HG03432 (cell line): ENCODE results near the gene CLIC3.

Experiments used
- ATAC-seq: cut with Tn5 transposase; IDR thresholded peaks from one replicate; pipeline ENCODE4 v1.9.1; 2021; ENCODE audit warnings: mild to moderate bottlenecking, moderate library complexity; ENCODE audit not compliant: unreplicated experiment

The CLIC3 gene

DNA sequence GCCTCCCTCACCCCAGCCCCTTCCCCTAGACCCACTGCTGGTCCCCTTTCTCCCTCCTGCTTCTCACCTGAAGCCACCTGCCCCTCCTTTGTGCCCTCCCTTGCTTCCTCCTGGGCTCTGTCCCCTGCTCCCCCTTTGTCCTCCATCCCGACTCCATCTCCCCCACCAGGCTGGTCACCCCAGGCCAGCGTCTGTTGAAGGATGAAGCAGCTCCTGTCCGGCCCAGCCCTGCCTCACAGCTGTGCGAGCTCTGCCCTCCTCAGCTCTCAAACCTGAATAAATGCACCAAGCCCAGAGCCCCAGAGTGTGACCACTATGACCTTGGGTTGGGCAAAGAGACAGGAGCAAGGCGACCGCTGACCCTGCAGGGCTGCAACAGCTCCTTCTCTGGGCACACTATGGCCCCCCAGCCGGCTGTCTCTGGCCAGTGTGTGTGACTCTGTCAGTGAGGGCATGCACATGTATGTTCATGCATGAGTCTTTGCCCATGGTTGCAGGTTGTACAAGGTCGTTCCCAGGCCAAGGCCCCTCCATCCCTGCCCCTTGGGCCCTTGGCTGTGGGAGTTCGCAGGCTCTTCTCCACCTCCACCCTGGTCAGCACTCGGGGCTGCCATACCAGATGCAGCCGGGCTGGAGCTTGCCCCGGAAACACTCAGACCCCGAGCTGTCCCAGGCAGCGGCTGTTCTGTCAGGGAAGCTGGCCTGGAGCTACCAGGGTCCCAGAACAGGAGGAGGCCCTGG is 41.0 kb downstream of the CLIC3 start:
- ATAC-seq: no peak

DNA sequence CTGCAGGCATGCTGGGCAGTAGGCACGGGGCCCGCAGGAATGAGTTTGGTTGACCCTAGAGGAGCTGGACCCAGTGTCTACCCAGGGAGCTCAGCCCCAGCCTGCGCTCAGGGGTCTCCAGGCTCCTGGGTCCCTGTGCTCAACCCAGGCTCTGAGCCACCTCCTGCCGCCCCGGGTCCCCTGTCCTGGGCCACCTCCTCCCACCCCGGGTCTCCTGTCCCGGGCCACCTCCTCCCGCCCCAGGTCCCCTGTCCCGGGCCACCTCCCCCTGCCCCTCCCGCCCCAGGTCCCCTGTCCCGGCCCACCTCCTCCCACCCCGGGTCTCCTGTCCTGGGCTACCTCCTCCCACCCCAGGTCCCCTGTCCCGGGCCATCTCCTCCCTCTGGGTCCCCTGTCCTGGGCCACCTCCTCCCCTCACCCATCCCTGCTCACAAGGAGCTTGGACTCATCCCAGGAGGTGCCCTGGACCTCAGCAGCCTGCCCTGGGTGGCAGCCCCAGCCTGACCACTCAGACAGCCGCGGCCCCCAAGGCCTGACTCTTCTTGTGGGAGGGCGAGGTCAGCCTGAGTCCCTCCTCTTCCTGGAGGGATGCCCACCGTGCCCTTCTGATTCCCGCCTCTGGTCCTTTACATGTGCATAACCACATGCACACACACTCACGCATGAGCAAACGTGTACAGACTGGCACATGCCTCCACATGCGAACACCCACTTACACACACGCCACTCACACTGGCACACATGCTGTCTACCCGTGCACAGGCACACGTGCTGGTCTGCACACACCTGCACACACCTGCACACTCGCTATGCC is 41.9 kb downstream of the CLIC3 start:
- ATAC-seq: no peak

DNA sequence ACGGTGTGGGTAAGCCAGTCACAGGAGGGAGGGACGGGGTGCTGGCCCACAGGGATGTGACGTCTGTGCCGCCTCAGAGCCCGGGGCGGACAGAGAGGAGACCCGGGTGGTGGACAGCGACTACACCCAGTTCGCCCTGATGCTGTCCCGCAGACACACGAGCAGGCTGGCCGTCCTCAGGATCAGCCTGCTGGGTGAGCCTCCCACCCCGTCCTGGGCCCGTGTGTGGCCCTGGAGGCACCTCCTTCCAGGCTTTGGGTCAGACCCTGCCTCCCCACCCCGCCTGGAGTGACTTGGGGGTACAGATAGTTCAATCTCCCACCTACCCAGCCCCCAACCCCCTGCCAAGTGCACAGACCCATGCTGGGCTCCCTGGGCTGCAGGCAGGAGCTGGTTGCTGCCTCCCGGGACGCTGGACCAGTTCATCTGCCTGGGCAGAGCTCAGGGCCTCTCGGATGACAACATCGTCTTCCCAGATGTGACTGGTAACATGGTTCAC is 42.5 kb downstream of the CLIC3 start:
- no peak for ATAC-seq

DNA sequence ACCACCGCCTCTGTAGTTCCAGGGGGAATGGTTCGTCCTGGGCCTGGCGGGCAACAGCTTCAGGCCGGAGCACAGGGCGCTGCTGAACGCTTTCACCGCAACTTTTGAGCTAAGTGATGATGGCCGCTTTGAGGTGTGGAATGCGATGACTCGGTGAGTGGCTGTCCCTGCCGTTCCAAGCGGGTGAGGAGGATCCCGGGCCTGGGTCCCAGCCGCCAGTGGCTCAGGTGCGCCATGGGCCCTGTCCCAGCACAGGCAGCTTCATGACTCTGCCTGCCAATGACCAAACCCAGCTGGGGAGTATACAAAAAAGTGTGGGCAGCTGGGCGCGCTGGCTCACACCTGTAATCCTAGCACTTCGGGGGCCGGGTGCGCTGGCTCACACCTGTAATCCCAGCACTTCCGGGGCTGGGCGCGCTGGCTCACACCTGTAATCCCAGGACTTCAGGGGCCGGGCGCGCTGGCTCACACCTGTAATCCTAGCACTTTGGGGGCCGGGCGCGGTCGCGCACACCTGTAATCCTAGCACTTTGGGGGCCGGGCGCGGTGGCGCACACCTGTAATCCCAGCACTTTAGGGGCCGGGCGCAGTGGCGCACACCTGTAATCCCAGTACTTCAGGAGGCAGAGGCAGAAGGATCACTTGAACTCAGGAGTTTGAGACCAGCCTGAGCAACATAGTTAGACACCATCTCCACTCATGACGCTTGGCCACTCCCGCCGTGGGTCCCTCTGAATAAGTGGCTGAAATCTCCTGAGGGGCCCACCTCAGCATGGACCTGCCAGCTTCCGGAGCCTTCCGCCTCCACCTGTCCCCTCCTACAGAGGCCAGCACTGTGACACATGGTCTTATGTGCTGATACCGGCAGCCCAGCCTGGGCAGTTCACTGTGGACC is 43.2 kb downstream of the CLIC3 start:
- no peak for ATAC-seq

DNA sequence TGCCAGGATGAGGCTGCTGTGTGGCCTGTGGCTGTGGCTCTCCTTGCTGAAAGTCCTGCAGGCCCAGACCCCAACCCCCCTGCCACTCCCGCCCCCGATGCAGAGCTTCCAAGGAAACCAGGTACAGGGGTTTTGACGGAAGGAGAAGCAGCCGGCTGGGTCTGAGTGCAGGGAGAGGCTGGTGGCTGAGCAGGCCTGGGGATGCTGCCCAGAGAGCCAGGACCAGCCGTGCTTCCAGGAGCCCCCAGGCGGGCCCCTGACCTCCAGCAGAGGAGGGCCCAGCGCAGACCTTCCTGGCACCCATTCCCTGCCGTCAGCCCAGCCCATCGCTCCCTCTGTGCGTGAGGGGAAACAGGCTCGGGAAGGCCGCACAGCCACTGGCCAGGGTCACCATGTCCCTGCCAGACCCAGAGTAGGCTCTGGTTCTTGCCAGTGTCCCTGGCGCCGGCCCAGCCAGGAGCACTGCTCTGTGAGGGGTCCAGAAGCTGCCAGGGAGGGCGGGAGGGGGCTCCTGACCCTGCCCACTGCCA is 44.0 kb downstream of the CLIC3 start:
- ATAC-seq: no peak

DNA sequence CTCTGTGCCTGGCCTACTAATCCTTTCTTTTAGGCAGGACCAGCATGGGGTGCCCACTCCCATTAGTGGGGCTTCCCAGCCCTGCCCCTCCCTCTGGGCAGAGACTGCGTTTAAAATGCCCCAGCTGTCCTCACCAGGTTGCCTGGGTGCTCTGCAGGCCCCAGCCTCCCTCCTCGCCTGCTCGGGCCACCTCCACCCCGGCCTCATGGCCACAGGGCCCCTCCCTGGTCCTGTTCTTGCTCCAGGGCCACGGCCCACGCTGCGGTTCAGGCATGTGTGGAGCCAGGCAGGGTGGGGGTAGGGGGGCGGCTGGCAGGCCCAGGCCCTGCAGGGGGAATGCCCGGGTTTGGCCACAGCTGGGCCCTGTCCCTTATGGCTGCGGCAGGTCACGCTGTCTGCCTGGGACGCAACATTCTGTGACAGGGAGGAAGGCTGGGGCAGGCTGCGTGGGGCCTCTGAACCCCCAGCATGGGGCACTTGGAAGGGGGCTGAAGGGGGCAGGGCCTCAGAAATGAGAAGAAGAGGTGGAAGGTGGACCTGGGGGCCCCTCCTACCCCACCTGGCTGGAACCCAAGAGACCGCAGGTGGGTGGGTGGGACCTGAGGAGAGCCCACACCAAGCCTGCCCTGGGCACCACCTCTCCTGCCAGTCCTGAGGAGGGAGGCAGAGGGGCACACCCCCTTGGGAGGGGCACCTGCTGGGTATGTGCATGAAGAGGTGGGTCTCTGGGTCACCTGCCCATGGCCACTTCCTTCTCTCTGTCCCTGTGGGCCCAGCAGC is 44.6 kb downstream of the CLIC3 start, which contains the start of gene LCN12:
Gene LCN12 (plus strand): TSS at position 733 of the 780 bp plus-strand sequence. CDS start 55 bp downstream, outside the sequence.
- no peak for ATAC-seq

DNA sequence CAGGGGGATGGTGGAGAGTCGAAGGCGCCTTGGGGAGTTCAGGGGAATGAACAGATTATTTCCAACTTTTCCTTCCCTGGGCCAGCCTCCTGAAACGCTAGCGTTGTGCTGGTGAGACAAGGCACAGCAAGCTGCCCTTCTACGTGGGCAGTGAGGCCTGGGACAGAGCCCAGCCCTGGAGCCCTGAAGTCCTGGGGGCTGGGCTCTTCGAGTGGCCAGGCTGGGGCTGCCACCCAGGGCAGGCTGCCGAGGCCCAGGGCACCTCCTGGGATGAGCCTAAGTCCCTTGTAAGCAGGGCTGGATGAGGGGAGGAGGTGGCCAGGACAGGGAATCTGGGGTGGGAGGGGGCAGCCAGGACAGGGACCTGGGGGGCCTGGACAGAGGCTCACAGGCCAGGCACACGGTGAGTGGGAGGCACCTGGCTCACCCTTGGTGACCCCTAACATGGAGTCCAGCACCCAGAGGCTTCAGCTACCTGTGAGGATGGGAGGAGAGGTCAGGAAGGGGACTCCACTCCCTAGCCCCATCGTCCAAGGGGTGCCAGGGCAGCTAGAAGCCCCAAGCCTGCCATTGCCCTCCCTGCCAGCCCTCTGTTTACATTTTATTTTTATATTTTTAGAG is 45.6 kb downstream of the CLIC3 start:
- no peak for ATAC-seq

DNA sequence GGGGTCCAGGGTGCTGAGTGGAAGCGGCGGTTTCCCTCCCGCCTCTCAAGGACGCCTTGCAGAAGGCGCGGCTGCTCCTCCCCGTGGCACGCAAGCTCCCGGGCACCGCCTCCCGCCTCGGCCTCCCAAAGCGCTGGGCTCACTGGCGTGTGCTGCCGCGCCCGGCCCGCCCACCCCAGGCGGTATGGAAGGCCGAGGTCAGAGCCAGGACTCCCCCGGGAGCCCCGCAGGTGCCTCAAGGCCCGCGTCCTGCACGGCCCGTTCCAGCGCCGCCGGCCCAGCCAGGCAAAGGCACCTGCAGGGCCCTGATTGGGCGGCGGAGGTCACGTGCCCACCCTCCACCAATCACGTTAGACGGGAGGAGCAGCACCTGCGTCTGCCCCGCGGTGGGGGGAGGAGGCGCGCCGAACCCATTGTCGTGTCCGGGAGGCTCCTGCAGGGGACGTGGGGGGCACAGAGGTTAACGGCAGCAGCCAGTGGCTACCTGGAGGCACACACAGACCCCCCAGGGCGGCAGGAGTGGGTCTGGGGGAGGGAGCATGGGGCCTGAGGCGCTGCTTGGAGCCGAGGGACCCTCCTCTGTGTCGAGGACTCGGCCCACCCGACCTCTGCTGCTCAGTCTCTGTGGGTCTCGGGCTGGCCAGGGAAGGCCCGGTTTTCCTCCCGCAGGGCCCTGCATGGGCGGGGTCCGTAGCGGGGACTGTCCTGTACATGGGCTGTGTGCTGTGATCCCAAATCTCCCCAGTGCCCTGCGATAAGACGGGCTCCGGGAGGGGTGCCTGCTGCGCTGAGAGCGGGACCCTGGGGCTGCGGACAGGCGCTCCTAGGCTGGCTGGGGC is 46.3 kb downstream of the CLIC3 start:
- peak; percentile 81 for ATAC-seq

DNA sequence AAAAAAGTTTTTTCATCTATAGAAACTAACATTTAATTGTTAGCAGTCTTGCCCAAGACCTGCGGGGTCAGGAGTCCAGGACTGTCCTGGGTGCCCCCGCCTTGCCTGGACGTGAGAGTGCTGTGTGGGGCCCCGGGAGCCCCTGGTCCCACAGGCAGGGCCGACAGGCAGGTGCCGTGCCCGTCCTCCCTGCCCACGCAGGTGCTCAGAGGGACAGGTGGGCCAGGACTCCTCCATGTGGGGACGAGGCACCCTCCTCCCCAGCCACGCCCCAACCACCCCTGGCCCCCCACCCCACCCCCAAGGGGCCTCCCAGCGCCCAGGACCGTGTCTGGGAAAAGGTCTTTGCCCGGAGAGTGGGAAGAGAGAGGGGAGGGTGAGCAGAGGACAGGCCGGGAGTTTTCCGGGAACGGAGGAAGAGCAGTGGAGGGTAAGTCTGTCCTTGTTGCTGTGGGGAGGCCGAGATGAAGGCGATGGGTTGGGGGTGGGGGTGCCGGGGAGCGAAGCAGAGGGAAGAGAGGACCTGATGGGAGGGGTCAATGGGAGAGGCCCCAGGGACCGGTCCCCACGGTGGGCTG is 47.0 kb downstream of the CLIC3 start:
- ATAC-seq: no peak

DNA sequence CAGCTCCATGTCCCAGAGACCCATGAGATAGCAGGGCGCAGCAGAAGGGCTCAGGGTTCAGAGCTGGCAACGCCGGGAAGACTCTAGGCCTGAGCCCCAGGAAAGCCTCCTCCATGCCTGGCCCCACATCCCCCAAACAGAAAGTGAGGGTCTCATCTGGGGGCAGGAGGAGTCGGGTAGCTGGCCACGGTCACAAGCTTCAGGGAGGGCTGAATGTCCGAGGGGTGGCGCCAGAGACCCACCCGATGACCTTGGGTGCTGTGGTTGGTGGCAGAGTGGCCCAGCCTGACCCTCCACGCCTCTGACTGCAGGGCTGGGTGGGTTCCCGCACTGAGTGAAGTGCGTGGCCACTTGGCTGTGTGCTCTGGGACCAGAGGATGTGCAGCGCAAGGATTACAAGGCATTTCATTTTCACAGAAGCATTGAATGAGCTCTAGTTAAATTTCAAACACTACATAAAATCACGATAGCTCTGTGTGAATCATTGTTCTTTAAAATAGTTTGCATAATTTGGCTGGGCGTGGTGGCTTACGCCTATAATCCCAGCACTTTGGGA is 48.3 kb downstream of the CLIC3 start:
- no peak for ATAC-seq

DNA sequence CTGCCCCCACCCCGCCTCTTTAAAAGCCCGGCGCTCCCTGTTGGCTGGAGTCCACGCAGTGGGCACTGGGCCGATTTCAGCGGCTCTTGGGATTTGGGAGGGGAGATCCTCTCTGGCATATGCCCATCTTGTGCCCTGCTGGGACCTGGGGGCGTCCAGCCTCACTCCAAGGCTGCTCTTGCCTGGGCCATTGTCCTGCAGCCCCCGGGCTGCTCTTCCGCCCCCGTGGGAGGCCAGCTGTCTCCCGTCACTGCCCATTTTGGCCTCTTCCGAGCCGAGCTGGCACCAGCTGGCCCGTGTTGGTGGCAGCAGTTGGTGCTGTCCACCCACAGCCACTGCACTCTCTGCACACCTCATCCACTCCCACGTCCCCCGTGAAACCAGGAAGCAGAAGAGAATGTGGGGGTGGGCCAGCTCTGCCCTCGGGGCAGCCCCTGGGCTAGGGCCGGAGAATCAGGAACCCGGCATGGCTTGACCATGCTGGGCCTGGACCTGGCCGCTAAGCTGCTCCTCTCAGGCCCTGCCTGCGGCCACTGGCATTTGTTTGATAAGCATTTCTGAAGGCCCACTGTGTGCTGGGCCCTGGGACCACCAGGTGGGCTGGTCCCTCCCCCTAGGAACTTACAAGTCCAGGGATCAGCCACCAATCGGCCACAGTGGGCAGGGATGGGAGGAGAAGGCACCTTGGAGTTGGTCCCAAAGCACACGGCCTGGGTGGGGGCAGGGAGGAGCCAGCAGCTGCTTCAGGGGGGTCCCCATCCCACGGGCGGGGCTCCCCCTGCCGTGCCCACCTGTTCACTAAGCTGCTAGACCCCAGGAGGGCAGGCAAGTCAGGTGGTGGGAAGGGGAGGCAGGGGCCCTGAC is 49.1 kb downstream of the CLIC3 start:
- ATAC-seq: no peak

DNA sequence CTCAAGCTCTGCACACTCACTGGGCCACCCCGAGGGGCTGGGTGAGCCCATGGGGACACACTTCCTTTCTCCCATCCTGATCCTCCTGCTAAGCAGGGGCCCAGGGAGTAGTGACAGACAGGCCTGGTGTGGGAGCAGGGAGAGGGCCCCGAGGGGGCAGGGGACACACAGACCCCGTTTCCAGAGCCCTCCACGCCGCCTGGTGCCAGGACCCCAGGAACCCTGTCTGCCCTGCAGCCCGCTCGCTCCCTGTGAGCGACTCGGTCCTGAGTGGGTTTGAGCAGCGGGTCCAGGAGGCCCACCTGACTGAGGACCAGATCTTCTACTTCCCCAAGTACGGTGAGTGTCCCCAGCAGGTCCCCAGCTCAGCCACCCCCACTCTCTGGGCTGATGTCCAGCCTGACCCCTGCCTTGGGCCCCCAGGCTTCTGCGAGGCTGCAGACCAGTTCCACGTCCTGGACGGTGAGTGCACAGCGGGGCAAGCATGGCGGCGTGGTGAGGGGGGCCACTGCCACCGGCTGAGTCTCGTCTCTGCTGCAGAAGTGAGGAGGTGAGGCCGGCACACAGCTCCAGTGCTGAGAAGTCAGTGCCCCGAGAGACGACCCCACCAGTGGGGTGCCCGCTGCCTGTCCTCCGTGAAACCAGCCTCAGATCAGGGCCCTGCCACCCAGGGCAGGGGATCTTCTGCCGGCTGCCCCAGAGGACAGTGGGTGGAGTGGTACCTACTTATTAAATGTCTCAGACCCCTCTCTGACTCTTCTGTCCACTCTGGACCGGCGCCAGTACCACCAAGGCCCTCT is 49.9 kb downstream of the CLIC3 start:
- ATAC-seq: no peak

DNA sequence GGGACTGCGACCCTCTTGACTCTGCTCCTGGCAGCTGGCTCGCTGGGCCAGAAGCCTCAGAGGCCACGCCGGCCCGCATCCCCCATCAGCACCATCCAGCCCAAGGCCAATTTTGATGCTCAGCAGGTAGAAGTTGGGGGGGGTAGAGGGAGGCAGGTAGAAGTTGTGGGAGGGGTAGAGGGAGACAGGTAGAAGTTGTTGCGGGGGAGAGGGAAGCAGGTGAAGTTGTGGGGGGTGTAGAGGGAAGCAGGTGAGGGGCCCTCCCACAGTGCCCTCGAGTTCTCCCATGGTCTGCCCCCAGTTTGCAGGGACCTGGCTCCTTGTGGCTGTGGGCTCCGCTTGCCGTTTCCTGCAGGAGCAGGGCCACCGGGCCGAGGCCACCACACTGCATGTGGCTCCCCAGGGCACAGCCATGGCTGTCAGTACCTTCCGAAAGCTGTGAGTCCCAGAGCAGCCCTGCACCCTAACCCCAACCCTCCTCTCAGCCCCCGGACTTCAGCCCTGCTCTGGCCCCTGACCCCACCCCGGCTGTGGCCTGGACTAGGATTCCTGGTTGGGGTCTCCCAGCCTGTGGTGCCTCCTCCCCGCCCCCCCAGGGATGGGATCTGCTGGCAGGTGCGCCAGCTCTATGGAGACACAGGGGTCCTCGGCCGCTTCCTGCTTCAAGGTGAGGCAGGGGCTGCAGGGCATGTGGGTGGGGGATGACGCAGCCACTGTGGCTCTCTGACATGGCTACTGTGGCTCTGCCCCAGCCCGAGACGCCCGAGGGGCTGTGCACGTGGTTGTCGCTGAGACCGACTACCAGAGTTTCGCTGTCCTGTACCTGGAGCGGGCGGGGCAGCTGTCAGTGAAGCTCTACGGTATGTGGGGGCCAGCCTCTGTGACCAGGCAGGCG is 50.8 kb downstream of the CLIC3 start:
- no peak for ATAC-seq
